HG03280 (cell line): Measurements from ENCODE around the gene ICOS.

Experiments used
- ATAC-seq: cut with Tn5 transposase; IDR thresholded peaks from one replicate; pipeline ENCODE4 v1.9.1; 2021; ENCODE audit warnings: mild to moderate bottlenecking, moderate library complexity; ENCODE audit not compliant: unreplicated experiment

Gene ICOS, protein sequence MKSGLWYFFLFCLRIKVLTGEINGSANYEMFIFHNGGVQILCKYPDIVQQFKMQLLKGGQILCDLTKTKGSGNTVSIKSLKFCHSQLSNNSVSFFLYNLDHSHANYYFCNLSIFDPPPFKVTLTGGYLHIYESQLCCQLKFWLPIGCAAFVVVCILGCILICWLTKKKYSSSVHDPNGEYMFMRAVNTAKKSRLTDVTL

DNA sequence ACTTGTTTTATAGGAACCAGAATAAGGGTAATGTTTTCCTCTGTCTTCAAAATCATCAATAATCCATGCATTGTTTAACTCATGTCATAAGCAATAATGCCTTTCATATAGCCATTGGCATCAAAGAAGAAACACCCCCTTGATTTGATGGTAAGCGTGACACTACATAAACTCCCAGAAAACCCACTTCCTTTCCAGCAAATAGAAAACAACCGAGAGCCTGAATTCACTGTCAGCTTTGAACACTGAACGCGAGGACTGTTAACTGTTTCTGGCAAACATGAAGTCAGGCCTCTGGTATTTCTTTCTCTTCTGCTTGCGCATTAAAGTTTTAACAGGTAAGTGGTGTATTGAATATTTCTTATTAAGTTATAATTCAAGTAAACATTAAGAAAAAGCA lies at the start of gene ICOS:
Gene ICOS, plus strand, starts transcription at position 229 of the 400 bp plus-strand sequence. Its CDS starts 52 bp downstream, at position 281.
- ATAC-seq: no peak

- no peak for ATAC-seq
Measured at GRCh38 chr2:203887677-203888076, 48.9 kb upstream of the ICOS start.

GRCh38 chr2:203889542-203889941 lies 47.0 kb upstream of the ICOS start:
- no peak for ATAC-seq

DNA sequence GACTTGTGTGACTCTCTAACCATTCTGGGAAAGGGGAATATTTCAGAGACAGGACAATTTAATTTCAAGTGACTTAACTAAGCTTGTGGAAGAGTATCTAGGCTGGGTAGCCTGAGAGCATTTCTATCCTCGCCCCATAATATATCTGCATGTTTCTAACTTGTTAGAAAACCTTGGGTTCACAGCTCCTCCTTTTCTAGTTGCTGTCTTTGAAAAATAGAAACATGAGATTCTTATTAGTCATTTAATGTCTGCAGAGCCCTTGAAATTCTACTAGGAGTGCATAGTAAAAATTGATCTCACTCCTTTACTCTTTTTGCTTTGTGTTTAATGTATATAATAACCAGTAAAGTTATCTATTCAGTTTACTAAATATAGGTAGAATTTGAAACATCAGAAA lies 46.6 kb upstream of the ICOS start:
- ATAC-seq: no peak

DNA sequence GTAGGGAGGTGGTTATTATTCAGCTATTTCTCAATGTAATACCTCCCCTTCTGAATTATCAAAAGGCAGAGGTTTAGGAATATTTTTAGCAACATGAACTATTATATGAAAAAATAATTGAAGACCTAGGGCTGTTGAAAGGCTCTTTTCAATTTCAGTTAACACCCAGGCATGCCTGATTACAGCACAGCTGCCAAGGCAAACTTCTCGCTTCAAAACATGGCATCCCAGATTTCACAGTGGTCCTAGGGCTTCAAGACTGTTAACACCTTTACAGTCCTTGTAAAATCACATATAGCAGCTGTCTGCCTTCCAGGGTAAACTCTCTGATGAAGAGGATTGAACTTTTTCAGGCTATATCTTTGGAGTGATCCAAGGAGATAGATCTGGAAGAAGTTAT lies 45.8 kb upstream of the ICOS start:
- ATAC-seq: no peak

DNA sequence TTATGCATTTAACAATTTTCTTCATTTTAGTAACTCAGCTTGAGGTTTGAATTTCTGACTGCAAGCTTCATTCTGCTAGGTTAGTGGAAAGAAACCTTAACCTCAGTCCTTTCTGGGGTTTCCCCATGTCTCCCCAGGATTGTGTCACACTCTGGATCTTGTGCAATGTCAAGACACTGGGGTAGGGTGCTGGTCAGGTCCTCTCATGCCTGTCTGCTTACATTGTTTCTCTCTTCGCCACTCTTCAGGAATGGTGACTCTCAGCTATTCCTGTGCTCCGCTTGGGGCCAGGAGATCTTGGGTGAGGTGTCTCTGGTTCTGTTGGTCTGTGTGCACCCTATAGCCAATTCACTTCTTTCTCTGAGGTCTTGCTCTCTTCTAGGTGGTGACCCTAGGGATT lies 45.1 kb upstream of the ICOS start:
- no peak for ATAC-seq

DNA sequence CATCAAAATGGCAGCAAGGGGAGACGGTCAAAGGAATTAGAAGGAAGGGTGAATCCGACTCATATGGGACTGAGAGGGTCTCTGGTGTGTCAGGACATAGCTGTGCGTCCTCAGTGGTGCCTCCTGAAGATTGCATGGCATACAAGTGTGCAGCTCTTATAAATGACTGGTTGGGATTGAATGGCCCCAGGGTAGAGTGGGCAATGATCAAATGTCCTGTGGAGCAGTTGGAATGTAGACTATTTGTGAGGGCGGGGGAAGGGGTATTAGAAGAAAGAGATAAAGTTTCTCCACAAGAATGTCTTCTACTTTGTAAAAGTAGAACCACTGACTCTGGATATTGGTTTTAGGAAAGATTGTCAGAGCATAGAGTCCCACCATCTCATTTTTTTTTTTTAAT lies 44.4 kb upstream of the ICOS start:
- no peak for ATAC-seq

DNA sequence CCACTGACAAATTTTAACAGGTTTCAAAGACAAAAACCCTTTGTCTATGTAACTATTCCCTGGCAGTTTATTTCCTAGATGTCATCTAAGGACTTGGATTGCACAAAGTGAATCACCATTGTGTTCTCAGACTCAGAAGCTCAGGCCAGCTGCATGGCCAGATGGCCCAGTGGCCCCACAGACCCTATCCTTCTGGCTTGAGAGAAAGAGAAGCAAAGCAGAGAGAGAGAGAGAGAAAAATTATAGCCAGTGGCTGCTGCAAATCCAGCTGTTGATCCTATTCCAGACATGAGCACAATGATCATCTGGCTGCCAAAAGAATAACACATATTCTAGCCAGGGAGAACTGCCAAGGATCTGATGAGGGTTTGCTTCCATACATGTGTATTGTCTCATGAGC lies 43.2 kb upstream of the ICOS start:
- ATAC-seq: no peak

DNA sequence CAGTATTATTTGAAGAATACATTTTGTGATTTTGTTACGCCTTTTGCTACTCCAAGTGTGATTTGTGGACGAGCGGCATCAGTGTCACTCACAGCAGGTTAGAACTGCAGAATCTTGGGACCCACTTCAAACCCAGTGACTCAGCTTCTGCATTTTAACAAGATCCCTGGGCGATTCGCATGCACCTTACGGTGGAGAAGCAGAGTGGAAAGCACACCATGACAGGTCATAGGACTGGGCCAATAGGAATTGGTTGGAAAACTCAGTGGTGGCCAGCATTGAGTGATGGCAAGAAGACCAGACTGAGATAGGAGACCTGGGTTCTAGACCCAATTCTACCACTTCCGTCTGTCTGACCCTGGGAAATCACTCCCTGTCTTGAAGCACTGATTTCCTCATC lies 42.7 kb upstream of the ICOS start:
- ATAC-seq: no peak

DNA sequence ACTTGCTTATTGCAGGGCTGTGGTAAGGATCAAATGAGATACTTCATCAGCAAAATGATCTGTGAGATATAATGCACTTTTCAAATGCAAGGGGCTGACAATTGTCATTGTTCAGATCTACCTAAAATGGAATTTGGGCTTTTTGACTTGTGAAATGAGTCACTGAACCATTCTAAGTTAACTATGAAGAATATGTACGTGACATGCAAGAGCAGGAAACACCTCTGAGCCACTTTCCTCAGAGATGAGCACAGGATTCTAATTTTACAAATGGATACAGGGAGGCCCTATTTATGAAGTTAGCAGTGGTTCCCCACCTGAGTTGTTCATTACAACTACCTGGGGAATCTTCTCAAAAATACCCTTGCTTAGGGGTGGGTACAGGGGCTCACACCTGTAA lies 42.3 kb upstream of the ICOS start:
- no peak for ATAC-seq

- no peak for ATAC-seq
Measured at GRCh38 chr2:203897544-203897943, 39.0 kb upstream of the ICOS start.

GRCh38 chr2:203898657-203899056 lies 37.9 kb upstream of the ICOS start:
- no peak for ATAC-seq

DNA sequence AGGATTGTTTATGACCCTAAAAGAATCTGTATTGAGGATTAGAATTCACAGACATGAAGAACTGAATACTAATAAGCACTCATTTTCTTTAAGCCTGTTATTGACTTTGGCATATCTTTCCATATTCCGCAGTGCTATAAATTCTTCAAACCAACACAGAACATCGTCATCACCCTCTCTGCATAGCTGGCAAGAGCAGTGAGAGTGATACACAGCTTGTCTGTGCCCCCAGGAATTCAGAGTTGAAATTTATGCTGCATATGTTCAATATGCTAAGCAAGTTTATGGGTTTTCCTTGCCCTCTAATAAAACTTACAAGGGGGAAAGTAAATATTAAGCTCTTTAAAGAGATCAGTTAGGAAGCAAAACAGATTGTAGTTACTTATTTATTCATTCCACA lies 36.3 kb upstream of the ICOS start:
- ATAC-seq: no peak

DNA sequence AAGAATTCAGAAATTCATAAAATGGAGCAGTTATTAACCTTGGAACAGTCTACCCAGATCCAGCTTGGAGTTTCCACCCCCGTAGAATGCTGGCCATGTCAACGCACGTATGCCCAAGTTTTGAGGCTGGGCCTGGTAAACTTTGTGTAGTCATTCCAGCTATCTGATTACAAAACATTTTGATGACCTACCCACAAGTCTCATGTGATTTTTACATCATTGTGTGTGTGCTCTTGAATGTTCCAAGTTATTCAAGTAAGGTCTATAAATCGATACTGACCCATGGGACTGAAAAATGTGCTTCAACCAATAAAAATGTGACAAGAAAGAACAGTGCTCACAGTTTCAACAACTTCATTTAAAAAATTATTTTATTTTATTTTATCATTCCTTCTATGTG lies 32.5 kb upstream of the ICOS start:
- ATAC-seq: no peak

DNA sequence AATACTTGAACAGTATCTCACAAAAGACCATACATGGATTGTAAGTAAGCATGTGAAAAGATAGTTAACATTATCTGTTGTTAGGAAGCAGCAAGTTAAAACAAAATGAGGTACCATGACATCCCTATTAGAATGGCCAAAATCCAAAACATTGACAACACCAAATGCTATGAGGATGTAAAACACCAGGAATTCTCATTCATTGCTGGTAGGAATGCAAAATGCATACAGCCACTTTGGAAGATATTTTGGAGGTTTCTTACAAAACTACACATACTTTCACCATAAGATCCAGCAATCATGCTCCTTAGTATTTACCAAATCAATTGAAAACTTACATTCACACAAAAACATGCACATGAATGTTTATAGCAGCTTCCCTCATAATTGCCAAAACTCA lies 30.9 kb upstream of the ICOS start:
- no peak for ATAC-seq

DNA sequence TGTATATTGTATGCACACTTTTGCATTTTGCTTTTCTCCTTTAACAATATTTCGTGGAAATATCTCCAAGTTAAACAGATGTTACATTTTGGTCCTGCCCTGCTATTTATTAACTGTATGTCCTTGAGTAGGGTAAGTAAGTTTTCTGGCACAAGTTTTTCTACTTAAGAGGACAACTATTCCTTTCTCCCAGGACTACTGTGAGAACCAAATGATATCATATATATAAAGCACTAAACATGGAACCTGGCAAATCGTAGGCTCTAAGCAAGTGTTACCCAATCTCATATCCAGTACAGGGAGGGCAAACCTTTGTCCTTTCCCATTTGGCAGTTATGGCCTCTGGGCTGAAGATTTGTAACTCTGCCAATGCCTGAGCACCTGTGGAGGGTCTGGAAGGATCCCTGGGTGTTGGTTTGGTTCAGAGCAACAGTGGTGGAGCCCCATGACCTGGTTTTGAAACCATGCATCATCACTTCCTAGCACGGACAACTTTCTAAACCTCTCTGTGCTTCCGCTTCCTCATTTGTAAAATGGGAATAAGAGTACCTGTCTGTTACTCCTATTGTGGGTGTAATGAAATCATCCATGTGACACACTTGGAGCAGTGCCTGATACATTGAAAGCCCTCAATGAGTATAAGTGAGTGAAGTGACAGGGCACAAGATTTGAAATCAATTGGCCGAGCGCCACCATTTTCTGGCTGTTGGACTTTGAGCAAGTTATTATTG lies 28.3 kb upstream of the ICOS start:
- ATAC-seq: no peak

DNA sequence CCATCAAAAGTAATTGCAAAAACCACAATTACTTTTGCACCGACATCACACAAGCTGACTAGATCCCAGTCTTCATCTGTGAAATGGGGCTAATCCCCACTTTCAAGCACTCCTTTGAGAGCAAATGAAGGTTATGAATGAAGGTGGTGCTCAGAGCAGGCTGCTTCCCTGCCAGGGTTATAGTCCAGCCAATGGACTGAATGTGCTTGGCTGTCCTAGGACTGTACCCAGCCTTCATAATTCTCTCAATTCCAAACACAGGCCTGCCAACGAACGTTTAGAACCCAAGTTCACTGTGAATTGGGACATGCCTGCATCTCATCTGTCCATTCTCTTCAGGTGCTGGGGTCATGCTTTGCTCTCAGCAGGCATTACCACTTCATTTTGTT lies 27.8 kb upstream of the ICOS start:
- ATAC-seq: no peak

GRCh38 chr2:203909261-203909967 lies 27.1 kb upstream of the ICOS start:
- no peak for ATAC-seq

- no peak for ATAC-seq
Measured at GRCh38 chr2:203909974-203910373, 26.6 kb upstream of the ICOS start.

GRCh38 chr2:203913947-203914346 lies 22.6 kb upstream of the ICOS start:
- ATAC-seq: no peak

- ATAC-seq: no peak
Measured at GRCh38 chr2:203914546-203915182, 21.9 kb upstream of the ICOS start.

DNA sequence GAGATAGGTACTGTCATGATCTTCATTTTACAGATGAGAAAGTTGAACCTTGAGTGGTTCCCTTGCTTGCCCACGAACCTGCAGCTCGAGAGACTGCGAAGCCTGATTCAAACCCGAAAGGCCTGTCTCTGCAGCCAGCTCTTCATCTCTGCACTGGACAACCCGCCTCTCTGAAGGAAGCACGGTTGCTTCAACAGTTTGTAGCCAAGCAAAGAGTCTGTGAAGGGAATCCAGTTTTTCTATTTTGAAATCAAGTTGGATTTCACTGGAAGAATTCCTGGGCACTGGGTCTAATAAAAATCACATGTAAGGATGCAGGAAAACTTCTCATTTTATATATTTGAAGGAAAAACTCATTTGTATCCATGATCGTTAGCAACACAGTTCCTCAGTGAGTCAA lies 21.3 kb upstream of the ICOS start:
- ATAC-seq: no peak
